ENCODE results near the gene TMED4.

The TMED4 gene

GRCh38 chr7:44581879-44582603 lies at the start of gene TMED4:
Gene TMED4, minus strand, starts transcription at chr7:44582231. Its CDS starts 25 bp downstream, at chr7:44582206.
- DNase-seq (ENCODE audit: low read depth in 1 of 2, low spot score in 1 of 2) = peak; percentile 100

GRCh38 chr7:44631458-44632115 lies 49.6 kb upstream of the TMED4 start:
- no peak for DNase-seq (ENCODE audit: low read depth in 1 of 2, low spot score in 1 of 2)

GRCh38 chr7:44630792-44631457 lies 48.9 kb upstream of the TMED4 start:
- no peak for DNase-seq (ENCODE audit: low read depth in 1 of 2, low spot score in 1 of 2)

- DNase-seq (ENCODE audit: low read depth in 1 of 2, low spot score in 1 of 2) = no peak
These were observed 47.9 kb upstream of the TMED4 start for GRCh38 chr7:44629829-44630522.

GRCh38 chr7:44626620-44627019 lies 44.6 kb upstream of the TMED4 start:
- no peak for DNase-seq (ENCODE audit: low read depth in 1 of 2, low spot score in 1 of 2)

- DNase-seq (ENCODE audit: low read depth in 1 of 2, low spot score in 1 of 2) = no peak
These were observed 43.8 kb upstream of the TMED4 start for GRCh38 chr7:44625526-44626471.

GRCh38 chr7:44624318-44624717 lies 42.3 kb upstream of the TMED4 start:
- no peak for DNase-seq (ENCODE audit: low read depth in 1 of 2, low spot score in 1 of 2)

GRCh38 chr7:44622342-44623151 lies 40.5 kb upstream of the TMED4 start:
- DNase-seq (ENCODE audit: low read depth in 1 of 2, low spot score in 1 of 2) = no peak

- no peak for DNase-seq (ENCODE audit: low read depth in 1 of 2, low spot score in 1 of 2)
These were observed 39.7 kb upstream of the TMED4 start for GRCh38 chr7:44621750-44622103.

GRCh38 chr7:44621034-44621749 lies 39.2 kb upstream of the TMED4 start:
- DNase-seq (ENCODE audit: low read depth in 1 of 2, low spot score in 1 of 2) = no peak

GRCh38 chr7:44618753-44619152 lies 36.7 kb upstream of the TMED4 start:
- DNase-seq (ENCODE audit: low read depth in 1 of 2, low spot score in 1 of 2) = no peak

- no peak for DNase-seq (ENCODE audit: low read depth in 1 of 2, low spot score in 1 of 2)
These were observed 36.0 kb upstream of the TMED4 start for GRCh38 chr7:44618045-44618444.

- DNase-seq (ENCODE audit: low read depth in 1 of 2, low spot score in 1 of 2) = no peak
These were observed 35.3 kb upstream of the TMED4 start for GRCh38 chr7:44617225-44617890.

GRCh38 chr7:44616545-44616944 lies 34.5 kb upstream of the TMED4 start:
- no peak for DNase-seq (ENCODE audit: low read depth in 1 of 2, low spot score in 1 of 2)

- DNase-seq (ENCODE audit: low read depth in 1 of 2, low spot score in 1 of 2) = no peak
These were observed 33.8 kb upstream of the TMED4 start for GRCh38 chr7:44615793-44616192.

- no peak for DNase-seq (ENCODE audit: low read depth in 1 of 2, low spot score in 1 of 2)
These were observed 33.1 kb upstream of the TMED4 start for GRCh38 chr7:44615149-44615611.

- DNase-seq (ENCODE audit: low read depth in 1 of 2, low spot score in 1 of 2) = no peak
These were observed 27.8 kb upstream of the TMED4 start for GRCh38 chr7:44609829-44610228.

GRCh38 chr7:44608916-44609648 lies 27.1 kb upstream of the TMED4 start:
- DNase-seq (ENCODE audit: low read depth in 1 of 2, low spot score in 1 of 2) = no peak
